Stomach (tissue), 4 donors: ENCODE measurements around the gene C8B.

Source experiments
- CTCF ChIP-seq, 7 experiments: fragments of 450-650 bp in 4 of 7; fragments of 200-600 bp in 3 of 7; sonication (generic) in 3 of 7; IDR thresholded peaks; one replicate each; pipeline ENCODE4 v1.5.1; 2016 to 2019; ENCODE audit warnings: antibody characterized with exemption in 7 of 7, control low read depth in 2 of 7, mild to moderate bottlenecking in 1 of 7
- POLR2AphosphoS5 ChIP-seq, 3 donors: sonication (generic); formaldehyde crosslinking; IDR thresholded peaks; one replicate each; pipeline ENCODE4 v1.6.1; 2016; ENCODE audit warnings: antibody characterized with exemption in 3 of 3

GRCh38 chr1:56933606-56934005 lies 32.2 kb downstream of the C8B start:
- TF ChIP-seq POLR2AphosphoS5 (IDR thresholded peaks at IDR 0.05) (no peak), CTCF (IDR thresholded peaks at IDR 0.05) (no peak)
